ENCODE data around the gene DHX57.

The DHX57 gene

GRCh38 chr2:38747819-38748218, 127.9 kb downstream of the DHX57 start:
- H3K4me3 ChIP-seq (ENCODE audit: low read depth, low read length) = no peak overlapping the region
- TF ChIP-seq, protein P1, sequence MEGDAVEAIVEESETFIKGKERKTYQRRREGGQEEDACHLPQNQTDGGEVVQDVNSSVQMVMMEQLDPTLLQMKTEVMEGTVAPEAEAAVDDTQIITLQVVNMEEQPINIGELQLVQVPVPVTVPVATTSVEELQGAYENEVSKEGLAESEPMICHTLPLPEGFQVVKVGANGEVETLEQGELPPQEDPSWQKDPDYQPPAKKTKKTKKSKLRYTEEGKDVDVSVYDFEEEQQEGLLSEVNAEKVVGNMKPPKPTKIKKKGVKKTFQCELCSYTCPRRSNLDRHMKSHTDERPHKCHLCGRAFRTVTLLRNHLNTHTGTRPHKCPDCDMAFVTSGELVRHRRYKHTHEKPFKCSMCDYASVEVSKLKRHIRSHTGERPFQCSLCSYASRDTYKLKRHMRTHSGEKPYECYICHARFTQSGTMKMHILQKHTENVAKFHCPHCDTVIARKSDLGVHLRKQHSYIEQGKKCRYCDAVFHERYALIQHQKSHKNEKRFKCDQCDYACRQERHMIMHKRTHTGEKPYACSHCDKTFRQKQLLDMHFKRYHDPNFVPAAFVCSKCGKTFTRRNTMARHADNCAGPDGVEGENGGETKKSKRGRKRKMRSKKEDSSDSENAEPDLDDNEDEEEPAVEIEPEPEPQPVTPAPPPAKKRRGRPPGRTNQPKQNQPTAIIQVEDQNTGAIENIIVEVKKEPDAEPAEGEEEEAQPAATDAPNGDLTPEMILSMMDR (IDR thresholded peaks at IDR 0.05; ENCODE audit: low read depth, low read length, missing control alignments) = no peak
- in situ Hi-C loops (cut with HindIII; ENCODE audit: low pct_ligation_motif_present, low sequenced_read_pairs) = loop anchor here (25.0 kb wide), 1 partner anchor 186 kb away; no protein-coding TSS in a partner anchor
- peaks cover 60% of the 10 kb centered on the region for H3K36me3 ChIP-seq (replicated peaks)
- no peak for DNase-seq
- no peak overlapping the region for H3K27ac ChIP-seq
- no peaks in the 10 kb centered on the region for H3K27me3 ChIP-seq (replicated peaks)

All from brain microvascular endothelial cell (primary cell).